ENCODE data around the gene DNAJC15.

GRCh38 chr13:43006893-43007631 lies 16.3 kb upstream of the DNAJC15 start:
- no peak for TF ChIP-seq JUN (IDR thresholded peaks at IDR 0.05; ENCODE audit: low read depth, low read length)
- TF ChIP-seq EP300 (IDR thresholded peaks at IDR 0.05; ENCODE audit: borderline replicate concordance in 1 of 2, low read depth in 2 of 2, low read length in 2 of 2): no peak
- TF ChIP-seq CTCF (IDR thresholded peaks at IDR 0.05; ENCODE audit: control extremely low read depth in 1 of 3, insufficient read depth in 1 of 3, low read depth in 1 of 3, low read length in 3 of 3): no peak
- TF ChIP-seq TAF1 (IDR thresholded peaks at IDR 0.05; ENCODE audit: low read depth, low read length): no peak
- TF ChIP-seq PHF8 (conservative IDR thresholded peaks at IDR 0.05; ENCODE audit: low read depth, low read length): no peak
- no peak for TF ChIP-seq POLR2AphosphoS5 (IDR thresholded peaks at IDR 0.05; ENCODE audit: low read depth, low read length)
- no peak for TF ChIP-seq KDM1A (IDR thresholded peaks at IDR 0.05; ENCODE audit: borderline replicate concordance, low read length)
- no peak for TF ChIP-seq TBP (IDR thresholded peaks at IDR 0.05; ENCODE audit: low read depth, low read length)
- no peak for TF ChIP-seq RFX5 (IDR thresholded peaks at IDR 0.05; ENCODE audit: borderline replicate concordance, low read depth, low read length)
- TF ChIP-seq USF2 (IDR thresholded peaks at IDR 0.05; ENCODE audit: low read length): no peak
